HCT116 (cell line): ENCODE results near the gene GRXCR1. TPM values are rescaled to one million over a fixed set of nuclear protein-coding genes. Genes with fewer than 3 reads are reported as not detected.

ENCODE experiments used
- ATAC-seq: fragments of 200-7000 bp; cut with Tn5 transposase; 2 replicates; pipeline ENCODE4 v1.9.1; 2020; ENCODE audit warnings: mild to moderate bottlenecking, moderate library complexity
- BruUV-seq: library from RNA; stranded (reverse); fragments of 400-500 nt; replicated peaks from 2 replicates; lab custom pipeline; 2021; lab: Mats Ljungman, UMichigan
- CTCF ChIA-PET: fragments of 300-600 bp; sonication (Branson Sonifier 250); formaldehyde crosslinking; loops from one replicate; lab custom pipeline; 2021; ENCODE audit warnings: antibody characterized with exemption; lab: Charles Lee
- POLR2A ChIA-PET: fragments of 300-600, 350-600 bp; sonication (Branson Sonifier 250); formaldehyde crosslinking; loops from one replicate; lab custom pipeline; 2021; ENCODE audit warnings: antibody characterized with exemption; lab: Charles Lee
- RAD21 ChIA-PET, 2 experiments: fragments of 300-600 bp; sonication (Branson Sonifier 250); formaldehyde crosslinking; loops; one replicate each; lab custom pipeline; 2023; ENCODE audit warnings: low total read pairs in 2 of 2; ENCODE audit not compliant: uncharacterized antibody in 2 of 2, unreplicated experiment in 2 of 2, low non-redundant PET in 1 of 2; lab: Charles Lee
- DNase-seq: peaks from one replicate; pipeline ENCODE4 v3.0.0-alpha.2; 2010; ENCODE audit warnings: low read depth, low spot score
- H2AFZ ChIP-seq: fragments of 200-600 bp; shearing (Covaris generic), sonication (generic); 2 replicates; pipeline ENCODE4 v1.6.1; 2017; ENCODE audit warnings: low read depth, mixed run types, mixed read lengths, antibody characterized with exemption, low read length; ENCODE audit not compliant: poor library complexity, severe bottlenecking
- H3K27ac ChIP-seq: 2 replicates; pipeline ENCODE4 v1.5.1; 2012; ENCODE audit warnings: low read depth, low read length
- H3K27me3 ChIP-seq: fragments of 200-600 bp; sonication (generic); 2 replicates; pipeline ENCODE4 v1.6.1; 2016; ENCODE audit warnings: mixed run types, low read length, mixed read lengths; ENCODE audit not compliant: insufficient read depth
- H3K36me3 ChIP-seq, 2 experiments: fragments of 200-500 bp in 1 of 2; fragments of 200-600 bp in 1 of 2; sonication (Bioruptor generic) in 1 of 2; sonication (generic) in 1 of 2; 2 replicates each; pipeline versions ENCODE4 v1.5.1 to v1.6.1; 2014 to 2016; ENCODE audit warnings: low read length in 2 of 2, inconsistent platforms in 1 of 2, mixed read lengths in 1 of 2, mixed run types in 1 of 2; ENCODE audit not compliant: insufficient read depth in 2 of 2, control insufficient read depth in 1 of 2
- H3K4me1 ChIP-seq, 2 experiments: fragments of 200-600 bp in 1 of 2; sonication (generic) in 1 of 2; 2 replicates each; pipeline versions ENCODE4 v1.5.1 to v1.6.1; 2012 to 2017; ENCODE audit warnings: low read length in 2 of 2, inconsistent platforms in 1 of 2, mild to moderate bottlenecking in 1 of 2, mixed read lengths in 1 of 2, mixed run types in 1 of 2, moderate library complexity in 1 of 2; ENCODE audit not compliant: insufficient read depth in 2 of 2, control insufficient read depth in 1 of 2
- H3K4me2 ChIP-seq: fragments of 200-600 bp; sonication (generic); 2 replicates; pipeline ENCODE4 v1.6.1; 2017; ENCODE audit warnings: mixed run types, low read length, mixed read lengths
- H3K4me3 ChIP-seq, 2 experiments: fragments of 200-600 bp in 1 of 2; sonication (generic) in 1 of 2; replicated peaks in 1 of 2; 2 replicates each; pipeline ENCODE4 v1.5.1; 2011 to 2016; ENCODE audit warnings: low read length in 2 of 2, control low read depth in 1 of 2, low read depth in 1 of 2, mild to moderate bottlenecking in 1 of 2, mixed read lengths in 1 of 2, mixed run types in 1 of 2
- H3K79me2 ChIP-seq: fragments of 200-600 bp; sonication (generic); 2 replicates; pipeline ENCODE4 v1.6.1; 2017; ENCODE audit warnings: mild to moderate bottlenecking, mixed run types, low read length, moderate library complexity, mixed read lengths; ENCODE audit not compliant: insufficient read depth
- H3K9ac ChIP-seq: fragments of 200-600 bp; sonication (generic); 2 replicates; pipeline ENCODE4 v1.6.1; 2016; ENCODE audit warnings: low read length, mixed read lengths
- H3K9me2 ChIP-seq: fragments of 200-600 bp; sonication (generic), shearing (Covaris generic); 2 replicates; pipeline ENCODE4 v1.6.1; 2017; ENCODE audit warnings: mixed run types, mild to moderate bottlenecking, moderate library complexity; ENCODE audit not compliant: insufficient read depth
- H3K9me3 ChIP-seq, 2 experiments: fragments of 200-500 bp in 1 of 2; fragments of 200-600 bp in 1 of 2; sonication (Bioruptor generic) in 1 of 2; sonication (generic) in 1 of 2; 2 replicates each; pipeline ENCODE4 v1.6.1; 2014 to 2017; ENCODE audit warnings: low read length in 2 of 2, mixed read lengths in 2 of 2, inconsistent platforms in 1 of 2, low read depth in 1 of 2, mild to moderate bottlenecking in 1 of 2, mixed run types in 1 of 2, moderate library complexity in 1 of 2; ENCODE audit not compliant: control insufficient read depth in 1 of 2, insufficient read depth in 1 of 2
- H4K20me1 ChIP-seq: fragments of 200-600 bp; sonication (generic), shearing (Covaris generic); 2 replicates; pipeline ENCODE4 v1.6.1; 2017; ENCODE audit warnings: mixed run types, mild to moderate bottlenecking, moderate library complexity; ENCODE audit not compliant: insufficient read depth
- ATF3 ChIP-seq: IDR thresholded peaks from 2 replicates; pipeline ENCODE4 v1.6.1; 2012
- CBX3 ChIP-seq: IDR thresholded peaks from 2 replicates; pipeline ENCODE4 v1.6.1; 2012; ENCODE audit warnings: low read depth
- CEBPB ChIP-seq: IDR thresholded peaks from 2 replicates; pipeline ENCODE4 v1.6.1; 2012; ENCODE audit warnings: low read depth
- CTCF ChIP-seq, 3 experiments: fragments of 200-600 bp in 1 of 3; sonication (generic) in 1 of 3; IDR thresholded peaks in 2 of 3; conservative IDR thresholded peaks in 1 of 3; 2 replicates each; pipeline ENCODE4 v1.5.1; 2012 to 2017; ENCODE audit warnings: low read depth in 2 of 3, low read length in 2 of 3, antibody characterized with exemption in 1 of 3, borderline replicate concordance in 1 of 3, control low read depth in 1 of 3, mild to moderate bottlenecking in 1 of 3, mixed read lengths in 1 of 3, mixed run types in 1 of 3, moderate library complexity in 1 of 3; ENCODE audit not compliant: insufficient read depth in 1 of 3
- EZH2 ChIP-seq: fragments of 200-600 bp; sonication (generic); IDR thresholded peaks from 2 replicates; pipeline ENCODE4 v1.6.1; 2017; ENCODE audit warnings: antibody characterized with exemption, mixed run types
- EZH2phosphoT487 ChIP-seq: fragments of 200-600 bp; IDR thresholded peaks from 2 replicates; pipeline ENCODE4 v1.6.1; 2018; ENCODE audit warnings: antibody characterized with exemption, borderline replicate concordance
- FOSL1 ChIP-seq: IDR thresholded peaks from 2 replicates; pipeline ENCODE4 v1.6.1; 2012; ENCODE audit warnings: low read depth
- JUND ChIP-seq: IDR thresholded peaks from 2 replicates; pipeline ENCODE4 v1.6.1; 2012
- POLR2A ChIP-seq: IDR thresholded peaks from 2 replicates; pipeline ENCODE4 v1.7.0; 2011; ENCODE audit warnings: borderline replicate concordance; ENCODE audit not compliant: insufficient read depth, insufficient read length; ENCODE audit errors: extremely low read depth
- POLR2AphosphoS5 ChIP-seq: IDR thresholded peaks from 2 replicates; pipeline ENCODE4 v1.6.1; 2011; ENCODE audit warnings: mild to moderate bottlenecking, low read depth, low read length, moderate library complexity
- SIN3A ChIP-seq: IDR thresholded peaks from 2 replicates; pipeline ENCODE4 v1.6.1; 2012; ENCODE audit warnings: low read depth
- SRF ChIP-seq: IDR thresholded peaks from 2 replicates; pipeline ENCODE4 v1.6.1; 2012; ENCODE audit warnings: low read depth
- TCF7L2 ChIP-seq: IDR thresholded peaks from 2 replicates; pipeline ENCODE4 v1.7.0; 2011; ENCODE audit warnings: borderline replicate concordance, inconsistent platforms; ENCODE audit not compliant: insufficient read depth, insufficient read length; ENCODE audit errors: extremely low read depth
- YY1 ChIP-seq: IDR thresholded peaks from 2 replicates; pipeline ENCODE4 v1.6.1; 2011; ENCODE audit warnings: low read length, low read depth, moderate library complexity, mild to moderate bottlenecking; ENCODE audit not compliant: insufficient replicate concordance; ENCODE audit errors: extremely low read depth
- ZBTB33 ChIP-seq: IDR thresholded peaks from 2 replicates; pipeline ENCODE4 v1.6.1; 2011; ENCODE audit warnings: mild to moderate bottlenecking, low read length, moderate library complexity; ENCODE audit not compliant: insufficient replicate concordance; ENCODE audit errors: extremely low read depth
- ZFX ChIP-seq: fragments of 450-650 bp; IDR thresholded peaks from 2 replicates; pipeline ENCODE4 v1.6.1; 2017
- ZNF274 ChIP-seq: fragments of 200-500 bp; sonication (Bioruptor generic); IDR thresholded peaks from 2 replicates; pipeline ENCODE4 v1.6.1; 2014; ENCODE audit warnings: mild to moderate bottlenecking, low read depth, low read length, inconsistent platforms
- intact Hi-C: fragments of 100-400 bp; cut with micrococcal nuclease; formaldehyde crosslinking; loops from 2 replicates; pipeline ENCODE4 v1.10.0; 2022
- total RNA-seq: library from RNA; stranded (reverse); gene quantifications from one replicate; pipeline ENCODE4 v1.2.1, GENCODE V29; 2021; ENCODE audit not compliant: unreplicated experiment

Gene GRXCR1
- total RNA-seq, 1 experiment from 2014 or later: not detected

GRCh38 chr4:42955746-42956505 lies 63.4 kb downstream of the GRXCR1 start (continued):
- TF ChIP-seq ATF3: no peak
- TF ChIP-seq CEBPB: no peak
- TF ChIP-seq EZH2: no peak
- TF ChIP-seq ZNF274: no peak
- TF ChIP-seq POLR2AphosphoS5: no peak

- Histone ChIP-seq H3K4me2 (no peak overlapping the region), H3K9me2 (no peaks in the 10 kb centered on the region), H4K20me1 (no peaks in the 10 kb centered on the region), H3K4me3 (no peak overlapping the region), H3K79me2 (no peaks in the 10 kb centered on the region), H3K27me3 (no peaks in the 10 kb centered on the region), H3K9ac (no peak overlapping the region), H3K9me3 (peaks cover 0 to 29% of the 10 kb centered on the region in 2 experiments; a peak in 2 of 4 replicates), H2AFZ (no peak overlapping the region), H3K4me1 (no peaks in the 10 kb centered on the region), H3K27ac (no peak overlapping the region), H3K36me3 (no peaks in the 10 kb centered on the region)
- BruUV-seq: no TSS peak
- no peak for TF ChIP-seq SRF
- TF ChIP-seq POLR2AphosphoS5: no peak
- no peak for TF ChIP-seq ATF3
- TF ChIP-seq POLR2A: no peak
- no peak for TF ChIP-seq TCF7L2
- no peak for TF ChIP-seq ZFX
- no peak for TF ChIP-seq YY1
- TF ChIP-seq SIN3A: no peak
- TF ChIP-seq CEBPB: no peak
- TF ChIP-seq CBX3: no peak
- TF ChIP-seq ZNF274: no peak
- no peak for TF ChIP-seq ZBTB33
- no peak for TF ChIP-seq EZH2
- no peak for TF ChIP-seq FOSL1
- no peak for TF ChIP-seq JUND
- TF ChIP-seq CTCF (IDR thresholded peaks at IDR 0.05 in 2 of 3, conservative IDR thresholded peaks at IDR 0.05 in 1 of 3; ENCODE audit: borderline replicate concordance in 1 of 3, insufficient read depth in 1 of 3, low read depth in 2 of 3, low read length in 2 of 3): no peak
- TF ChIP-seq EZH2phosphoT487: no peak
- no peak for DNase-seq
- ChIA-PET POLR2A (no interaction called here), CTCF (no interaction called here), RAD21 (no interaction called here)
- ATAC-seq: no peak
- intact Hi-C loops: no loop called here
Observed at GRCh38 chr4:42965326-42965725, 72.8 kb downstream of the GRXCR1 start.
